Heart right ventricle (tissue), 16 donors: Measurements from ENCODE around the gene CIAO2B. TPM values are rescaled to one million over a fixed set of nuclear protein-coding genes. Genes with fewer than 3 reads are reported as not detected.

Experiments
- ATAC-seq, 8 donors: fragments of 200-7000 bp; cut with Tn5 transposase; one replicate each; pipeline ENCODE4 v1.9.1; 2020; ENCODE audit warnings: mild to moderate bottlenecking in 8 of 8, moderate library complexity in 8 of 8, moderate number of reproducible peaks in 1 of 8
- DNase-seq, 2 donors: peaks; one replicate each; pipeline ENCODE4 v3.0.0-alpha.2; 2020
- H3K27ac ChIP-seq, 10 donors: fragments of 200-600 bp; sonication (generic) in 2 of 10; one replicate each; pipeline versions ENCODE4 v1.5.0 to v1.8.0; 2020 to 2022; ENCODE audit warnings: mild to moderate bottlenecking in 3 of 10
- H3K27me3 ChIP-seq, 7 donors: fragments of 200-600 bp; one replicate each; pipeline ENCODE4 v1.8.0; 2021 to 2022; ENCODE audit warnings: mild to moderate bottlenecking in 2 of 7
- H3K36me3 ChIP-seq, 9 donors: fragments of 200-600 bp; sonication (generic) in 1 of 9; one replicate each; pipeline versions ENCODE4 v1.5.0 to v1.8.0; 2020 to 2022; ENCODE audit warnings: mild to moderate bottlenecking in 2 of 9
- H3K4me1 ChIP-seq, 9 donors: fragments of 200-600 bp; sonication (generic) in 1 of 9; one replicate each; pipeline versions ENCODE4 v1.5.0 to v1.8.0; 2020 to 2022; ENCODE audit warnings: mild to moderate bottlenecking in 4 of 9
- H3K4me3 ChIP-seq, 10 donors: fragments of 200-600 bp; sonication (generic) in 2 of 10; one replicate each; pipeline versions ENCODE4 v1.5.0 to v1.8.0; 2020 to 2022; ENCODE audit warnings: mild to moderate bottlenecking in 7 of 10, moderate library complexity in 2 of 10
- H3K9me3 ChIP-seq, 11 donors: fragments of 200-600 bp in 10 of 11; sonication (generic) in 2 of 11; one replicate each; pipeline versions ENCODE4 v1.5.0 to v1.8.0; 2013 to 2022; ENCODE audit warnings: mild to moderate bottlenecking in 2 of 11, control low read depth in 1 of 11, moderate library complexity in 1 of 11
- CTCF ChIP-seq, 9 donors: fragments of 200-600 bp; sonication (generic) in 2 of 9; IDR thresholded peaks; one replicate each; pipeline versions ENCODE4 v1.5.0 to v1.8.0; 2021 to 2022; ENCODE audit warnings: antibody characterized with exemption in 9 of 9, mild to moderate bottlenecking in 5 of 9, moderate library complexity in 1 of 9
- WGBS, 2 donors: extraction: QIAGEN DNeasy Blood & Tissue Kit; methylation state at CpG; one replicate each; pipeline ENCODE4 v1.1.7; 2013; ENCODE audit warnings: inconsistent platforms in 1 of 2; 5-methylcytosine and 5-hydroxymethylcytosine counted together
- intact Hi-C, 10 donors: fragments of 100-400 bp; cut with DNase I; formaldehyde crosslinking; loops; one replicate each; pipeline versions ENCODE4 v1.11.1 to v1.14.2; 2022
- polyA plus RNA-seq, 2 donors: library from polyadenylated mRNA; stranded (reverse); fragments of 200-250 nt; gene quantifications; one replicate each; pipeline ENCODE4 v1.2.3, GENCODE V29; 2013
- total RNA-seq, 10 donors: library from RNA; stranded (reverse); fragmentation: NEBNext Ultra II Directional in 3 of 10; extraction: Animal tissue kit (Norgen Biotek cat#: 25700) in 3 of 10; gene quantifications; one replicate each; pipeline versions ENCODE4 v1.2.1 to v1.2.4, GENCODE V29; 2021 to 2023
- donor health status: Arrhythmogenic right ventricular cardiomyopathy.
- donor health status: ischemic (EF 13 %, LVEDD 7.1; RV severe dilation, severe dysfunction).
- donor health status: healthy with polysubstance abuse.
- donor health status: DM: no; HTN: yes; CAD: no.
- donor health status: DM: no; HTN: no; CAD: no.
- donor health status: ischemic (EF 25% LVEDD 6.9; RV normal size, moderate dysfunction).
- donor health status: ischemic (EF 25% LVEDD 5.7; RV mildly dilated, moderate dysfunction).
- donor health status: healthy.
- donor health status: DM: yes; HTN: yes; CAD: no.
- donor health status: Ischemic cardiomyopathy.
- donor health status: ischemic (EF 35%, LVEDD 5.7; RV mildly dilated, moderate dysfunction).
- donor health status: nonischemic (EF 11% LVEDD 7.7; RV severe dilation, severe dysfunction).
- donor health status: DM: yes; HTN: yes; CAD: no.
- donor health status: PGD.
- donor health status: ischemic (EF 29% LVEDD 5.4; RV normal size, mild dysfunction).
- donor health status: nonischemic (EF 23%, LVEDD 6.1; RV moderate dilation, normal function).

CIAO2B gene
- total and polyA plus RNA-seq, 12 donors = 103 to 743 (median 115) TPM

- 20 to 26% methylated on average over 8 of the region's 8 CpGs for WGBS, 2 donors
- H3K9me3 ChIP-seq = peaks cover 0 to 6% (median 0%) of the 10 kb centered on the region in 11 donors
- peaks cover 0 to 4% (median 2%) of the 10 kb centered on the region in 9 donors for H3K4me1 ChIP-seq
- intact Hi-C loops = loop anchor here in 3 of 10 donors (2.0 to 10.0 kb wide), 3 partner anchors 59 to 231 kb away; partner anchors contain the start of gene MATCAP1 (in 1 of the 3)
- DNase-seq = peak; percentile 64 to 70
- no peak overlapping the region for H3K4me3 ChIP-seq
- peak; percentile 63 to 83 (median 79) for TF ChIP-seq CTCF (IDR thresholded peaks at IDR 0.05)
- H3K36me3 ChIP-seq = no peaks in the 10 kb centered on the region
- peak in 7 of 8 donors; percentile 55 to 82 (median 76) for ATAC-seq
- H3K27ac ChIP-seq = no peak overlapping the region
- H3K27me3 ChIP-seq = peaks cover 0 to 46% (median 10%) of the 10 kb centered on the region in 7 donors
Observed at GRCh38 chr16:66954097-66954659, 20.0 kb upstream of the CIAO2B start.

GRCh38 chr16:66953462-66954096 lies 19.4 kb upstream of the CIAO2B start:
- H3K27ac ChIP-seq = no peak overlapping the region
- peaks cover 0 to 6% (median 0%) of the 10 kb centered on the region in 11 donors for H3K9me3 ChIP-seq
- DNase-seq = no peak
- H3K27me3 ChIP-seq = peaks cover 0 to 52% (median 16%) of the 10 kb centered on the region in 7 donors
- 77 to 81% methylated on average over 10 of the region's 10 CpGs for WGBS, 2 donors
- peaks cover 0 to 10% (median 8%) of the 10 kb centered on the region in 9 donors for H3K4me1 ChIP-seq
- intact Hi-C loops = loop anchor here in 3 of 10 donors (2.0 to 10.0 kb wide), 3 partner anchors 59 to 231 kb away; partner anchors contain the start of gene MATCAP1 (in 1 of the 3)
- H3K4me3 ChIP-seq = no peak overlapping the region
- no peak for TF ChIP-seq CTCF (IDR thresholded peaks at IDR 0.05)
- no peaks in the 10 kb centered on the region for H3K36me3 ChIP-seq
- no peak for ATAC-seq

GRCh38 chr16:66952430-66953110 lies 18.4 kb upstream of the CIAO2B start:
- ATAC-seq = no peak
- Histone ChIP-seq H3K4me3 (no peak overlapping the region), H3K27ac (no peak overlapping the region), H3K36me3 (no peaks in the 10 kb centered on the region), H3K27me3 (peaks cover 0 to 58% (median 17%) of the 10 kb centered on the region in 7 donors), H3K4me1 (peaks cover 0 to 17% (median 14%) of the 10 kb centered on the region in 9 donors), H3K9me3 (peaks cover 0 to 6% (median 0%) of the 10 kb centered on the region in 11 donors)
- intact Hi-C loops = loop anchor here in 2 of 10 donors (10.0 kb wide), 2 partner anchors 58 to 232 kb away; partner anchors contain the start of gene MATCAP1 (in 1 of the 2)
- 84 to 87% methylated on average over 7 of the region's 7 CpGs for WGBS, 2 donors
- DNase-seq = no peak
- TF ChIP-seq CTCF (IDR thresholded peaks at IDR 0.05) = no peak
